ENCODE measurements around the gene IFITM2. TPM values are rescaled to one million over a fixed set of nuclear protein-coding genes. Genes with fewer than 3 reads are reported as not detected.

IFITM2 gene
- total RNA-seq, 2 donors from 2014 or later, result 262 to 367 TPM

DNA sequence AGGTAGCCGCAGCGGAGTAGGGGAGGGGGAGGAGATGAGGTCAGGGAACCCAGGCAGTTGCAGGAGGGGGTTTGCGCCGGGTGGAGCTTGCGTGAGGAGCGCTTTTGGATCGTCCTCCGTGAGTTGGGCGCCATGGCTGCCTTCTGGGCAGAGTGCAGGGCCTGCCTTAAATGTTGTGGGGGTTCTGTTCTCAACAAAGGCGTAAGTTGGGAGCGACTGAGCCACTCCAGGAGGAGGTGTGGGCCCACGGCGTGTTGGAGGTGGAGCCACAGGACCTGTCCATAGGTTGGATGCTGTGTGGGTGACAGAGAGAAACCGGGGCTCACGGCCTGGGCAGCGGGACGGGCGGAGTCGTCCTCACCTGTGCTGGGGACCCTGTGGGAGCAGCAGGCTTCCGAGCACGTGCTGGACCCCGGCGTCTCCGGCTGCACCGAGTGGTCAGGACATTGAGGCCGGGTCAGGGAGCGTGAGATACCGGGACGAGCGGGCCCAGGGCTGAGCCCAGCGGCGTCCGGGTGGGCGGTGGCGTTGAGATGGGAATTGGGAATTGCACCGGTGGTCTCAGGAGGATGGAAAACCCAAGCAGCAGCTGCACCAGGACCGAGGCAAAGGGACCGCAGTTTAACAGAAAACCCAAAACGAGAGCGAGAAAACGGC lies 19.7 kb upstream of the IFITM2 start:
- Mint-ChIP-seq H3K4me3 (peak overlapping the region; percentile 66), H3K4me1 (peaks cover 15% of the 10 kb centered on the region), H3K9me3 (no peaks in the 10 kb centered on the region), H3K27ac (peak overlapping the region; percentile 55), H3K27me3 (ENCODE audit: insufficient read depth) (peaks cover 26% of the 10 kb centered on the region), H3K36me3 (ENCODE audit: low read depth) (peaks cover 14% of the 10 kb centered on the region)
- Histone ChIP-seq H3K27ac (ENCODE audit: low read depth, low read length) (no peak overlapping the region), H3K4me3 (ENCODE audit: low read length) (peak overlapping the region; percentile 79), H3K9me3 (ENCODE audit: control insufficient read depth, low read length) (no peaks in the 10 kb centered on the region), H3K27me3 (ENCODE audit: control insufficient read depth, insufficient read depth, low read length, poor library complexity, severe bottlenecking) (peaks cover 17% of the 10 kb centered on the region), H3K9ac (ENCODE audit: extremely low read depth, low read length, poor library complexity, severe bottlenecking) (peak overlapping the region; percentile 30), H3K36me3 (ENCODE audit: control insufficient read depth, insufficient read depth, low read length) (no peaks in the 10 kb centered on the region), H3K4me1 (ENCODE audit: control insufficient read depth, insufficient read depth, low read length) (no peaks in the 10 kb centered on the region)
- no peak for TF ChIP-seq CTCF (conservative IDR thresholded peaks at IDR 0.05)
- DNase-seq, result peak; percentile 67
- 23 to 50% methylated on average over 7 to 41 of the region's 41 CpGs for WGBS, 2 experiments (ENCODE audit: insufficient coverage in 1 of 2, insufficient read length in 1 of 2)

DNA sequence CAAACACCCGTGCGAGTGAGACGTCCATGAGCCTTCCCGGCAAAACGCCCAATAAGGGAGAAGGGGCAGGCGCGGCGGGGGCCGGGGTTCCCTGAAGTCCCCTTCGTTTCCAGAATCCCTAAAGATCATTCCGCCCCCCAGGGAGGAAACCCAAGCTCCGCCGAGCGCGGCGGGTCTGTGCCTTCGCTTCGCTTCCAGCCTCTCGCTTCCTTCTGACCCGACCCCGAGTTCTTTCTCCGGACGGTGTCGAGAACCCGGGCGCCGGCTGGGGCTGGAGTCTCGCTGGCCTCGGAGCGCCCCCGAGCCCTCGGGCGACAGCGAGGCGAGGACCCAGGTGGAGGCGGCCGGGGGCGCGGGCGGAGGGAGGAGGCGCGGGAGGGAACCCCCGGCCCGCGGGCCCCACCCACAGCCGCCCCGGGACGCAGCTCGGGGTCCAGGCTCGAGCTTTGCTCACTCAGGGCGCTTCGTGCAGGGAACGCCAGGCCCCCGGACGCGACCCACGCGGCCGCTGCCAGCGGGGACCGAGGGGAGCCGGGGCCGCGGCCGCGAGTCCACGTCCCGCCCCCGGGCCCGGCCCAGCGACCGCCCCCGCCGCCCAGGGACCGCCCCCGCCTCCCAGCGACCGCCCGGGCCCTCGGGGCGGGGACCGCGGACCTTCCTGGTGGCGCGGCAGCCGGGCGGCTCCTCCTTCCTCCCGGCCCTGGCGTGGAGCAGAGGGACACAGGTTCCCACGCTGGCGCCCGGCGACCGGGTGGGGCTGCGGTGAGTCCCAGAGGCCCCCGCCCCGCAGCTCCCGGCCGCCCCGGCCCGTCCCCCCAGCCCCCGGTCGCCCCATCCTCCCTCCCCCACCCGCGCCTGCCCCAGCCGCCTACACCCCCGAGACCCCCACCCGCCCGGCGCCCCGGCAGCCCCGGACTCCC lies 18.9 kb upstream of the IFITM2 start, which contains the start of gene PGGHG:
Gene PGGHG, plus strand, starts transcription at position 649 of the 920 bp plus-strand sequence. CDS start 691 bp downstream, outside the sequence.
- H3K27ac ChIP-seq (ENCODE audit: low read depth, low read length), result no peak within 1 kb of the TSS
- peak within 1 kb of the TSS; percentile 79 for H3K4me3 ChIP-seq (ENCODE audit: low read length)
- peak within 1 kb of the TSS; percentile 66 for H3K4me3 Mint-ChIP-seq
- H3K27me3 Mint-ChIP-seq (ENCODE audit: insufficient read depth), result peaks cover 24% of the 10 kb centered on the region
- H3K9ac ChIP-seq (ENCODE audit: extremely low read depth, low read length, poor library complexity, severe bottlenecking), result peak within 1 kb of the TSS; percentile 30
- H3K36me3 ChIP-seq (ENCODE audit: control insufficient read depth, insufficient read depth, low read length), result peaks cover 3% of the 10 kb centered on the region
- peaks cover 17% of the 10 kb centered on the region for H3K27me3 ChIP-seq (ENCODE audit: control insufficient read depth, insufficient read depth, low read length, poor library complexity, severe bottlenecking)
- peaks cover 15% of the 10 kb centered on the region for H3K36me3 Mint-ChIP-seq (ENCODE audit: low read depth)
- no peaks in the 10 kb centered on the region for H3K9me3 Mint-ChIP-seq
- no peaks in the 10 kb centered on the region for H3K9me3 ChIP-seq (ENCODE audit: control insufficient read depth, low read length)
- peak within 1 kb of the TSS; percentile 55 for H3K27ac Mint-ChIP-seq
- TF ChIP-seq CTCF (conservative IDR thresholded peaks at IDR 0.05), result no peak
- WGBS, 2 experiments (ENCODE audit: insufficient coverage in 1 of 2, insufficient read length in 1 of 2), result 1% methylated on average over 28 to 95 of the region's 112 CpGs
- DNase-seq, result peak; percentile 79
- H3K4me1 Mint-ChIP-seq, result peaks cover 15% of the 10 kb centered on the region
- H3K4me1 ChIP-seq (ENCODE audit: control insufficient read depth, insufficient read depth, low read length), result no peaks in the 10 kb centered on the region

DNA sequence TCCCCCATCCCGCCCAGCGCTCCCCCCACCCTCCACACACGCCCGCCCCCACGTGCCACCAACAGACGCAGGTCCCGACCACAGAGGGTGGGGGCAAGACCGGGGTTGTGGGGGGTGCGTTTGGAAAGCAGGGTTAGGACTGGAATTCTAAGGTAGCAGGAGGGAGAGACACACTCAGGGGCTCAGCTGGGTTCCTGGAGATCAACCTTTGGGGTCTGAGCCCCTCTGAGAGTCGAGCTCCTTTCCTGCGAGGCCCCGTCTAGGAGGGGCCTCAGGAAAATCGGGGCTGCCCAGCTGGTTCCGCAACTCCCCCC lies 18.3 kb upstream of the IFITM2 start:
- H3K9me3 ChIP-seq (ENCODE audit: control insufficient read depth, low read length), result no peaks in the 10 kb centered on the region
- H3K27me3 ChIP-seq (ENCODE audit: control insufficient read depth, insufficient read depth, low read length, poor library complexity, severe bottlenecking), result peaks cover 17% of the 10 kb centered on the region
- H3K4me3 Mint-ChIP-seq, result peak overlapping the region; percentile 63
- H3K27ac ChIP-seq (ENCODE audit: low read depth, low read length), result no peak overlapping the region
- no peak for TF ChIP-seq CTCF (conservative IDR thresholded peaks at IDR 0.05)
- peaks cover 15% of the 10 kb centered on the region for H3K4me1 Mint-ChIP-seq
- H3K4me1 ChIP-seq (ENCODE audit: control insufficient read depth, insufficient read depth, low read length), result no peaks in the 10 kb centered on the region
- 52 to 82% methylated on average over 6 to 10 of the region's 14 CpGs for WGBS, 2 experiments (ENCODE audit: insufficient coverage in 1 of 2, insufficient read length in 1 of 2)
- no peak for DNase-seq
- no peak overlapping the region for H3K27ac Mint-ChIP-seq
- H3K36me3 Mint-ChIP-seq (ENCODE audit: low read depth), result peaks cover 15% of the 10 kb centered on the region
- H3K4me3 ChIP-seq (ENCODE audit: low read length), result peak overlapping the region; percentile 79
- H3K36me3 ChIP-seq (ENCODE audit: control insufficient read depth, insufficient read depth, low read length), result peaks cover 6% of the 10 kb centered on the region
- peaks cover 23% of the 10 kb centered on the region for H3K27me3 Mint-ChIP-seq (ENCODE audit: insufficient read depth)
- H3K9me3 Mint-ChIP-seq, result no peaks in the 10 kb centered on the region
- H3K9ac ChIP-seq (ENCODE audit: extremely low read depth, low read length, poor library complexity, severe bottlenecking), result peak overlapping the region; percentile 3
